DND-41 (cell line): ENCODE measurements around the gene MORN5.

Source experiments
- EZH2 ChIP-seq: IDR thresholded peaks from 3 replicates; pipeline ENCODE4 v1.6.1; 2012; ENCODE audit warnings: borderline replicate concordance, low read depth, mild to moderate bottlenecking, moderate library complexity, low read length, inconsistent platforms; ENCODE audit not compliant: severe bottlenecking
- TF ChIP-seq, protein P1 (sequence below): IDR thresholded peaks from 2 replicates; pipeline ENCODE4 v1.5.1; 2012; ENCODE audit warnings: borderline replicate concordance, low read length, moderate library complexity, mild to moderate bottlenecking; ENCODE audit not compliant: poor library complexity, severe bottlenecking; ENCODE audit errors: extremely low read depth

DNA sequence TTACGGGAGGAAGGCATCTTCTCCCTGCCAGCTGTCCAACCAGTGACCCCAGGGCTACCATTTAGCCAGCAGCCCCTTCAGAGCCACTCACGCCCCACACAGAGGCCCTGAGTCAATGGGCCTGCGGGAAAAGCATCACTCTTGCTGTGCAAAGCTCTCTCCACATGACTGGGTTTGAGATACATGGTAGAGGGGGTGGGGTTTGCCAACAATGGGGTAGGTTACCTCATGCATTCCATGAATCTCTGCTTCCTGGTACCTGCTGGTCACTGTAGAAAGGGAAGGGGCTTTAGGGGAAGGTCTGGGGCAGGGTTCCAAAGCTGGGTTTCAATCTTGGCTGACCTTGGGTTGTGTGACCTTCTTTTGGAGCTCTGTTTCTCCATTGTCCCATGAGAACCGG is 43.7 kb upstream of the MORN5 start:
- TF ChIP-seq, protein P1, sequence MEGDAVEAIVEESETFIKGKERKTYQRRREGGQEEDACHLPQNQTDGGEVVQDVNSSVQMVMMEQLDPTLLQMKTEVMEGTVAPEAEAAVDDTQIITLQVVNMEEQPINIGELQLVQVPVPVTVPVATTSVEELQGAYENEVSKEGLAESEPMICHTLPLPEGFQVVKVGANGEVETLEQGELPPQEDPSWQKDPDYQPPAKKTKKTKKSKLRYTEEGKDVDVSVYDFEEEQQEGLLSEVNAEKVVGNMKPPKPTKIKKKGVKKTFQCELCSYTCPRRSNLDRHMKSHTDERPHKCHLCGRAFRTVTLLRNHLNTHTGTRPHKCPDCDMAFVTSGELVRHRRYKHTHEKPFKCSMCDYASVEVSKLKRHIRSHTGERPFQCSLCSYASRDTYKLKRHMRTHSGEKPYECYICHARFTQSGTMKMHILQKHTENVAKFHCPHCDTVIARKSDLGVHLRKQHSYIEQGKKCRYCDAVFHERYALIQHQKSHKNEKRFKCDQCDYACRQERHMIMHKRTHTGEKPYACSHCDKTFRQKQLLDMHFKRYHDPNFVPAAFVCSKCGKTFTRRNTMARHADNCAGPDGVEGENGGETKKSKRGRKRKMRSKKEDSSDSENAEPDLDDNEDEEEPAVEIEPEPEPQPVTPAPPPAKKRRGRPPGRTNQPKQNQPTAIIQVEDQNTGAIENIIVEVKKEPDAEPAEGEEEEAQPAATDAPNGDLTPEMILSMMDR: no peak
- no peak for TF ChIP-seq EZH2
